Lower leg skin (tissue), 3 donors: ENCODE results near the gene SLC7A5.

ENCODE experiments used
- POLR2A ChIP-seq, 2 donors: fragments of 450-650 bp; IDR thresholded peaks; one replicate each; pipeline ENCODE4 v1.6.1; 2016 to 2017; ENCODE audit warnings: antibody characterized with exemption in 2 of 2, mild to moderate bottlenecking in 1 of 2, moderate library complexity in 1 of 2
- TF ChIP-seq, protein P1 (sequence below), 3 donors: fragments of 450-650 bp; IDR thresholded peaks; one replicate each; pipeline ENCODE4 v1.5.1; 2016; ENCODE audit warnings: antibody characterized with exemption in 3 of 3, mild to moderate bottlenecking in 3 of 3, moderate library complexity in 2 of 3

DNA sequence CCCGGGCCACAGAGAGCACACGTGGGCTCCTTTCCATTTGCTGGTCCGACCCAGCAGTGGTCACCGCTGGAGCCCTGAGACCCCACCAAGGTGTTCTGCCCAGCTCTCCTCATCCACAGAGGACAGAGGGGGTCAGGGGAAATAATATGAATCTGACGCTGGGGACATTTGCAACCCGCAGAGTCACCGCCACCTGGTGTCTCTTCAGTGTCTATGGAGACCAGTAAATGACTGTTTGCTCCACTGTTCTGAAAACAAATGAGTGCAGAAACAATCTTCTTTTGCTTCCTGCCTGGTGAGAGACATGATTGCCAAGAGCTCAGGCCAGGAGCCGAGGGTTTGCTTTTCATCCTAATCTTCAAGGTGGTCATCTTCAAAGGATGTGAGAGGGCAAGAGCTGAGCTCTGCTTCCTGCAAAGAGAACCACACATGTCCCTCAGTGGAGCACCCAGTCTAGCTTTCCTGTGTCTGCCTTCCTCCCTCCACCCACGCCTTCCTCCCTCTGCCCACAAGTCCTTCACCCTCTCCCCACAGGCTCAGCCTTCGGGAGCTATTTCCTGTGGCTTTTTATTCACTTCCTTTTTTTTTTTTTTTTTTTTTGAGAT lies 88.8 kb downstream of the SLC7A5 start:
- TF ChIP-seq, protein P1, sequence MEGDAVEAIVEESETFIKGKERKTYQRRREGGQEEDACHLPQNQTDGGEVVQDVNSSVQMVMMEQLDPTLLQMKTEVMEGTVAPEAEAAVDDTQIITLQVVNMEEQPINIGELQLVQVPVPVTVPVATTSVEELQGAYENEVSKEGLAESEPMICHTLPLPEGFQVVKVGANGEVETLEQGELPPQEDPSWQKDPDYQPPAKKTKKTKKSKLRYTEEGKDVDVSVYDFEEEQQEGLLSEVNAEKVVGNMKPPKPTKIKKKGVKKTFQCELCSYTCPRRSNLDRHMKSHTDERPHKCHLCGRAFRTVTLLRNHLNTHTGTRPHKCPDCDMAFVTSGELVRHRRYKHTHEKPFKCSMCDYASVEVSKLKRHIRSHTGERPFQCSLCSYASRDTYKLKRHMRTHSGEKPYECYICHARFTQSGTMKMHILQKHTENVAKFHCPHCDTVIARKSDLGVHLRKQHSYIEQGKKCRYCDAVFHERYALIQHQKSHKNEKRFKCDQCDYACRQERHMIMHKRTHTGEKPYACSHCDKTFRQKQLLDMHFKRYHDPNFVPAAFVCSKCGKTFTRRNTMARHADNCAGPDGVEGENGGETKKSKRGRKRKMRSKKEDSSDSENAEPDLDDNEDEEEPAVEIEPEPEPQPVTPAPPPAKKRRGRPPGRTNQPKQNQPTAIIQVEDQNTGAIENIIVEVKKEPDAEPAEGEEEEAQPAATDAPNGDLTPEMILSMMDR (IDR thresholded peaks at IDR 0.05), result no peak
- no peak for TF ChIP-seq POLR2A (IDR thresholded peaks at IDR 0.05)
